ENCODE data around the gene NMNAT2.

NMNAT2 gene

GRCh38 chr1:183313063-183313462 is 105.1 kb downstream of the NMNAT2 start:
- DNase-seq (ENCODE audit: low read depth) = no peak

DNA sequence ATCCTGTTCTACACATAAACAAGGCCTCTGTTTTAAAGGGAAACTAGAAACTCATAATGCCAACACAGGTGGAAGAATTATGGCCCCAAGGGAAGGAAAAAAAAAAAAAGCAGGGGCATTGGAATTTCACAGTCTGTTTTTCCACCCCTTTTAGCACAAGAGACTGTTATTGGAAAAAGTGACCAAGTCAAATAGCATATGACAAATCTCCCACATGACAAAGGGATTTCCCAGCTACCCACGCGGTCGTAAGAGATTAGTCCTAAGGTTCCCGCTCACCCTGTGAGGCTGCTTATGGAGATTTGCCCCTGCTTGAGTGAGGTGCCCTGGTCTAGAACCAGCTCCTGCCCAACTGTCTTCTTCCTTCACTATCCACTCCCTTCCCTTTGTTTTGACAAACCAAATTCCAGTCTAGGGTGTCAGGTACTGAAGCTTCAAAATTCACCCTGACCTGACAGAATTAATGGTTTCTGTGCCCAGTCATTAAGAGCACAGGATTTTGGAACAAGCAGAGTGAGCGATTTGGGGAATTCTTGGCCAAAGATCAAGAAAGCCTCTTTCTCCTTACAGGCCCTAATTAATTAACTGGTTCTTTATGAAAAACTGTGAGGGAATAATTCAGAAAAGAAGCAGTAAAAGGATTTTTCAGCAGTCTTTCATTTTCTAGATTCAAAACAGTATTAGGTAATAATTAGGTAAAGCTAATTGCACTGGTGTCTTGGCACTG is 107.3 kb downstream of the NMNAT2 start:
- DNase-seq (ENCODE audit: low read depth) = no peak

DNA sequence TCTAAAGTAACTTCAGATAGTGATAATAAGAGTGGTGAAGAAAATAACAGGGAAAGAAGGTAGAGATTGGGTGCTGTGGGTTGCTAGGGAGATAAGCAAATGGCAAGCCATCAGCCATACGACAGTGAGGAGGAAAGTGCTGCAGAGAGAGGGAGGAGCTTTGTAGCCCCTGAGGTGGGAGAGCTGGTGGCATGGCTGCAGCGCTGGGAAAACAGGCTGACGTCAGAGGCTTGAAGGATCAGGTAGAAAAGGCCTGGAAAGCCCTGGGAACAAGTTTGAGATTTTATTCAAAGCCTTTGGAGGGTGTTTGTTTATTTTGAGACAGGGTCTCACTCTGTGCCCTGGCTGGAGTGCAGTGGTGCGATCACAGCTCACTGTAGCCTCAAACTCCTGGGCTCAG is 109.5 kb downstream of the NMNAT2 start:
- DNase-seq (ENCODE audit: low read depth) = no peak

DNA sequence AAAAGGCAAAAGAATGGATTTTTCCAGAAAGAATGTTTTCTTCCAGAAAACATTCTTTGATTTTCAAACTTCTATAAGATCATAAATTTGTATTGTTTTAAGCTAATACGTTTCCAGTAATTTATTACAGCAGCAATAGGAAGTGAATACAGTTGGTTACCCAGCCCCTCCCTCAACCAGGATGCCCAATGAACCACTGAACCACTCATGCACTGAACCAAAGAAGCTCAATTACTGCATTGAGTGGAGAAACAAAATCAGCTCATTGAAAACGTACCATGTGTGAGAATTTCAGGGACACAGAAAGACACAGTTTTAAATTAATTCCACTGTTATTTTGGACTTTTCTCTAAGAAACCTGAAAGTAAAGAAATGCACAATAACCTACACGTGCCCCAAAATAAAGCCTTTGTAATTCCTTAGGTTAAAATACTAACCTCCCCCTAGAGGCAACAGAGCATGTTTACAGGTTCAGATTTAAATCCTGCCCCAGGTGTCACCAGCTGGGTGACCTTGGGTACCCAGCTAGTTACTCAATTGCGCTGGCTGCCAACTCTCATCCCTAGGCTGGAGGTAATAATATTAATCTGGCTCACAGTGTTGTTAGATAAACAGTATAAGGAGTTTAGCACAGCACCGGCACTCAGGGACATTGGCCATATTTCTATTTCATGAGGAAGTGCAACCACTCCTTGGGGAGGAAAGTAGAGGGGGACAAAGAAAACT is 111.7 kb downstream of the NMNAT2 start:
- DNase-seq (ENCODE audit: low read depth) = no peak

DNA sequence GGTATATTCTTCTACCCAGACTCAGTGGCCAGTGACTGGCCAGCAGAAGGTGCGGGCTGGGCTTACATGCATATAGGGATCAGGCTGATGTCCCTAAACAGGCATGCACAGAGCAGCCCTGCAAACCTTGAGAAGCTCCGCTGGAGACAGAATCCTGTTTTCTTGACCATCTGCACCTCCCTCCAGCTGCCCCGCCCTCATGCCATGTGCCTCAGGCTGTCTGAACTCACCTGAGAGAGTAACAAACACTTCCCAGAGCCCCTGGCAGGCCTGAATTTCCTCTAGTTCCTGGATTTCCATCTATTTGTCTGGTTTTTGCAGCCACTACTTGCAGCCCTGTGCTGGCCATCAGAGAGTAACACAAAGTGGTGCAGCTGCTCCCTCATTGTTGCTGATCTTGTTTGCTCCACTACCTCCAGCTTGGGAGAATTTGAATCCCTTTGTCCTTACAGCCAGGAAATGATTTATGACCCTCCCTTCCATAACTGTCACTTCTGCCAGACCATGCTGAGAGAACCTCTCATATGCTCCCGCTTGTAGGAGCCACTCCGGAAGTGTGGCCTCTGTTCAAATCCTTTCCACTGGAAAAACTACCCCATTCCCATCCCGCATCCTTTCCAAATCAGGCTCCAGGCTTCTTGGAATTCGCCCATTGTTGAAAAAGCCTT is 113.6 kb downstream of the NMNAT2 start:
- DNase-seq (ENCODE audit: low read depth) = no peak

DNA sequence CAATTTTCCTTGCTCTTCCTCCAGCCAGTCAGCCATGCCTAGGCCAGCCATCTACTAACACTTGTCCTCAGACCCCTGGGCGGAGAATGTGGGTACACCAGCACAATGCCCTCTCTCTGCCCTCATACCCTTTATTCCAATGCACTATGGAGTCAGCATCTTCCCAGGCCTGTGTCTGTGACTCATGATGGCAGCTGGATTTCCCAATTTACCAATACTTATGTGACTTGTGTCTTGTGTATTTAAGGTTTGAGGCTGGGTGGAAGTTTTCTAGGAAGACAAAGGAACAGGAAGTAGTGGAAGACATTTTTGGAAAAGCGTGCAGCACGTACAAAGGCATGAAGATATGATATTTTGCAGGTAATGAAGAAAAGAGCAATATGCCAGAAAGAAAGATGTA is 114.3 kb downstream of the NMNAT2 start:
- DNase-seq (ENCODE audit: low read depth) = peak; percentile 30

DNA sequence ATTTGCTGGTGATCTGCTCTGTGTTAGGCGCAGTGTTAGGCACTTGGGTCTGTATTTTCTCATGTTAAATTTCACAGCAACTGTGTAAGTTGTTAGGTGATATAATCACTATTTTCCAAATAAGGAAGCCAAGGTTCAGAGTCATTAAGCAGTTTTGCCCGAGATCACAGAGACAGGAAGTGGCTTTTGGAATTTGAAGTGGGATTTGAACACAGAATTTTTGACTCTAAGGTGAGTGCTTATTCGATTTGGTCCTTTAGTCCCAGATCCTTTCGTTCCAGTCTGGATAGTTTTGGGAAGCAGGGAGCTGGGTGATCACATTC is 114.9 kb downstream of the NMNAT2 start:
- DNase-seq (ENCODE audit: low read depth) = no peak

GRCh38 chr1:183302452-183303322 is 115.5 kb downstream of the NMNAT2 start:
- DNase-seq (ENCODE audit: low read depth) = no peak

GRCh38 chr1:183301239-183301638 is 116.9 kb downstream of the NMNAT2 start:
- DNase-seq (ENCODE audit: low read depth) = no peak

- DNase-seq (ENCODE audit: low read depth) = no peak
These were observed 117.4 kb downstream of the NMNAT2 start for GRCh38 chr1:183300828-183301227.

GRCh38 chr1:183300395-183300794 is 117.8 kb downstream of the NMNAT2 start:
- DNase-seq (ENCODE audit: low read depth) = no peak

GRCh38 chr1:183296782-183297181 is 121.4 kb downstream of the NMNAT2 start:
- no peak for DNase-seq (ENCODE audit: low read depth)

DNA sequence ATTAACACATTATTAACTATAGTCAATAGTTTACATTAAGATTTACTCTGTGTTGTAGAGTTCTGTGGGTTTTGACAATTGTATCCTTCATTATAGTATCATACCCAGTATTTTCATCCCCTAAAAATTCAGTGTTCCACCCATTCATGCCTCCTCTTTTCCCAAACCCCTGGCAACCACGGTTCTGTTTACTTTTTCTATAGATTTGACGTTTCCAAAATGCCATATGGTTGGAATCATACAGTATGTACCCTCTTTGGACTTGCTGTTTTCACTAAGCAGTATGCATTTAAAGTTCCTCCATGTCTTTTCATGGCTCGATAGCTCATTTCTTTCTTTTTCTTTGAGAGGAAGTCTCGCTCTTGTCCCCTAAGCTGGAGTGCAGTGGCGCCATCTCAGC is 122.7 kb downstream of the NMNAT2 start:
- no peak for DNase-seq (ENCODE audit: low read depth)

- DNase-seq (ENCODE audit: low read depth) = no peak
These were observed 124.3 kb downstream of the NMNAT2 start for GRCh38 chr1:183293876-183294275.

DNA sequence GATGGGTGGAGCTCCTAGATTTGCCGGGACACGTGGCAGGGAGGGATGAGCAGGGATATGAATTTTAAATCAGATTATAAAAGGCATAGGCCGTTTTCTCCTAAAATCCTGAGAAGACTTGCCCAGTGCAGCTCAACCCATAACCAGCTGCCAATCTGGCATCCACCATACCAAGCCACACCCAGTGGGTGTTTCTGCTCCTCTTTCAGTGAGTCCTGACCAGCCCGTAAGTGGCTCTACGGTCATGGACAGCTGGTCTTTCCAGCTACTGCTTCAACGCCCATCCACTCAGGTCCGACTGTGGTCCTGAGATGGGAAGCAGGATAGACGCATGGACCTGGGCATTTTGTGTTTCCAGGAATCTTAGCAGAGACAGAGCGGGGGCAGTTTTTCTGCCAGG is 124.9 kb downstream of the NMNAT2 start:
- no peak for DNase-seq (ENCODE audit: low read depth)

GRCh38 chr1:183291802-183292514 is 126.2 kb downstream of the NMNAT2 start:
- DNase-seq (ENCODE audit: low read depth) = no peak

DNA sequence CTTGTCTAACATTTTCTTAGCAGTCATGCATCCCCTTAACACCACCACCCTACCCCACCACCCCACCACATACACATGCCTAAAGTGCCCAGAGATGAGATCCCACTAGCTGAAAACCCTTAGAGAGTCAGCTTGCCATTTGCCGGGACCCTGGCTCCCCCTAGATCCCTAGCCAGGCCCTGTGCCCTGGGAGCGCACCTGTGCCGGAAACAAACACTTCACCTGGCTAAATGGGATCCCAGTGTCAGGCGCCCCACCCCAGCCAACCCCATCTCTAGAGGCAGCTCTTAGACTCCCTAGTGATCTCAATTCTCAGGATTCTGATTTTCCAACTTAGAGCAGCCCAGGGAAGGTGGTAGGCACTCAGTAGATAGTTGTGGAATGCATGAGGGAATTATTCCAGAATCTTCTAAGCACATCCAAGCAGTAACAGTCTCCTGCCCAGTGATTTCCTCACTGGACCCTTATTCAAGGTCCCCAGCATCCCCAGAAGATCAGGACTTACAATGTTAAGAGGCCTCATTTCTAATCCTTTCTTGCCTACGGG is 126.9 kb downstream of the NMNAT2 start:
- no peak for DNase-seq (ENCODE audit: low read depth)

GRCh38 chr1:183290628-183291027 is 127.6 kb downstream of the NMNAT2 start:
- DNase-seq (ENCODE audit: low read depth) = no peak

DNA sequence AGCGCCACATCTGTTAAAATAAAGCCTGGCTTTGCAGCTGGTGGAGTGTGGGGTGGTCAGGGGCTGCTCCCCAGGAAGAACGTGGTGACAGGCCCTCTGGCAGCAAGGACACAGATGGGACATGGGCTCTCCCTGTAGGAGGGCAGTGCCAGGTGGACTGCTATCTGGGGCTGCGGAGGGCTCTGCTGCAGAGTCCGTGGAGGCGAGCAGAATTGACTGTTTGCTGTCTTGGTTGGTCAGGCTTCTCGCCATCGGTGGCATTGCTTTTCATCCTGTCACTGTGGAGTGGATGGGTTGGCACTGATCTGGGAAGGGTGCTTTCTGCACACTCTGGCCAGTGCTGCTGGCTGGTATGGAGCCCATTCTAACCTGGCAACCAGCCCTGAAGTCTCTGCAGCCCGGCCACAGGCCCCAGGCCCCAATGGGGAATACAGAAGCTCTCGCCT is 129.1 kb downstream of the NMNAT2 start:
- DNase-seq (ENCODE audit: low read depth) = no peak

DNA sequence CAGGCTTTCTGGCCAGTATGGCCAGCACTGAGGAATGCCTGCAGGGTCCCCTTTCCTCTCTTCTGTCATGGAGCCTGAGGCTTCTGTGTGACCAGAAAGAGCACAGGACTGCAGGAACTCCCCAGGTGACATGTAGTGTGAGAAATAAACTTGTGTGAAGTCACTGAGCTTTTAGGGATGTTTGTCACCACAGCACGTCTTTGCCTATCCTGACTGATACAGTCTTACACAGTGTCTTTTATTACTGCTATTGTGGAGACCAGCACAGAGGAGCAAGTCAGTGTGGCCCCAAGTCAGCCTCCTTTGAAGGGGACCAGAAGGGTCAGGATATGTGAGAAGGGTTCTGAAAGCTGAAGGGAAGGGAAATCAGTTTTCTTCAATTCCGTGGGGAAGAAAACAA is 129.6 kb downstream of the NMNAT2 start:
- no peak for DNase-seq (ENCODE audit: low read depth)

DNA sequence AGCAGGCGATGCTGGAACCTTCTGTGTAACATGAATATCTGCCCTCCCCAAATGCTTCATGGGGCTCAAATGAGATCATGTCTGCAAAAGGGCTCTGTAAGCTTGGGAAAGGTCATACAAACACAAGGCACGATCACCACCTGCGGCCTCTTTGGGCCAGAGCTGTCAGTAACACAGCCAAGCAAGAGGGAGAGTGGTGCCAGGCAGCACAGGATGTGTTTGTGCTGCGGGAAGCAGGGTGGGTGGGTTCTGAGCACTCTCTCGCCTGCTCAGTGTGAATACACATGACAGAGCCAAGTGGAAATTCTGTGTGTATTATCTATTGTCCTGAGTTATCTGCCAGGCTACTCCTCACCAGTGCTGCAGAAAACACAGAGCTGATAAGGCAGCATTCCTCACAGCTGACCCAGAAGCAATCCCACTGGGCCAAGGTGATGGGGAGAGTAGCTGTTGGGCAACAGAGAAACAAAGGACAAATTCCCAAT is 130.9 kb downstream of the NMNAT2 start:
- no peak for DNase-seq (ENCODE audit: low read depth)

Data from HS-5 (cell line).